Left ventricle myocardium inferior (tissue), 1 donor: ENCODE results near the gene CDK6. TPM values are rescaled to one million over a fixed set of nuclear protein-coding genes. Genes with fewer than 3 reads are reported as not detected.

Source experiments
- DNase-seq: peaks from one replicate; pipeline ENCODE4 v3.0.0-alpha.2; 2020
- H3K27ac ChIP-seq: fragments of 200-600 bp; replicated peaks from 2 replicates; pipeline ENCODE4 v1.8.0; 2021
- H3K27me3 ChIP-seq: fragments of 200-600 bp; 2 replicates; pipeline ENCODE4 v1.8.0; 2021; ENCODE audit warnings: low read depth
- H3K36me3 ChIP-seq: fragments of 200-600 bp; 2 replicates; pipeline ENCODE4 v1.8.0; 2021
- H3K4me1 ChIP-seq: fragments of 200-600 bp; 2 replicates; pipeline ENCODE4 v1.8.0; 2021
- H3K4me3 ChIP-seq: fragments of 200-600 bp; 2 replicates; pipeline ENCODE4 v1.8.0; 2021; ENCODE audit warnings: mild to moderate bottlenecking, moderate library complexity
- H3K9me3 ChIP-seq: fragments of 200-600 bp; replicated peaks from 2 replicates; pipeline ENCODE4 v1.8.0; 2021
- CTCF ChIP-seq: fragments of 200-600 bp; IDR thresholded peaks from 2 replicates; pipeline ENCODE4 v1.8.0; 2021; ENCODE audit warnings: antibody characterized with exemption, mild to moderate bottlenecking, borderline replicate concordance
- intact Hi-C: fragments of 100-400 bp; cut with micrococcal nuclease; formaldehyde crosslinking; loops from one replicate; pipeline ENCODE4 v1.11.0; 2022
- total RNA-seq: library from RNA; stranded (reverse); fragmentation: NEBNext Ultra II Directional; extraction: Animal tissue kit (Norgen Biotek cat#: 25700); gene quantifications from one replicate; pipeline ENCODE4 v1.2.1, GENCODE V29; 2021
- donor health status: DM: no; HTN: yes; CAD: no; lungs with severe emphysema.

CDK6 gene
- total RNA-seq, 1 donor from 2014 or later = 16.5 TPM

GRCh38 chr7:92735707-92736106 lies 100.7 kb downstream of the CDK6 start:
- Histone ChIP-seq H3K27me3 (no peaks in the 10 kb centered on the region), H3K4me3 (no peak overlapping the region), H3K36me3 (no peaks in the 10 kb centered on the region), H3K4me1 (peaks cover 39% of the 10 kb centered on the region), H3K27ac (no peak overlapping the region), H3K9me3 (no peaks in the 10 kb centered on the region)
- TF ChIP-seq CTCF = no peak
- intact Hi-C loops = no loop called here
- DNase-seq = no peak

GRCh38 chr7:92732316-92733036 lies 103.9 kb downstream of the CDK6 start:
- no peaks in the 10 kb centered on the region for H3K27me3 ChIP-seq
- H3K4me3 ChIP-seq = no peak overlapping the region
- no peaks in the 10 kb centered on the region for H3K9me3 ChIP-seq
- H3K27ac ChIP-seq = peak overlapping the region; percentile 56
- no peaks in the 10 kb centered on the region for H3K36me3 ChIP-seq
- DNase-seq = no peak
- peaks cover 27% of the 10 kb centered on the region for H3K4me1 ChIP-seq
- TF ChIP-seq CTCF = no peak
- intact Hi-C loops = no loop called here

- no peak overlapping the region for H3K4me3 ChIP-seq
- TF ChIP-seq CTCF = no peak
- peaks cover 27% of the 10 kb centered on the region for H3K4me1 ChIP-seq
- intact Hi-C loops = no loop called here
- no peak for DNase-seq
- H3K9me3 ChIP-seq = no peaks in the 10 kb centered on the region
- H3K27ac ChIP-seq = peak overlapping the region; percentile 56
- no peaks in the 10 kb centered on the region for H3K36me3 ChIP-seq
- H3K27me3 ChIP-seq = no peaks in the 10 kb centered on the region
Observed at GRCh38 chr7:92731335-92732063, 104.9 kb downstream of the CDK6 start.

GRCh38 chr7:92730808-92731207 lies 105.6 kb downstream of the CDK6 start:
- Histone ChIP-seq H3K9me3 (no peaks in the 10 kb centered on the region), H3K4me1 (peaks cover 33% of the 10 kb centered on the region), H3K27me3 (no peaks in the 10 kb centered on the region), H3K36me3 (no peaks in the 10 kb centered on the region), H3K27ac (no peak overlapping the region), H3K4me3 (no peak overlapping the region)
- TF ChIP-seq CTCF = no peak
- no peak for DNase-seq
- intact Hi-C loops = no loop called here

- peaks cover 9% of the 10 kb centered on the region for H3K36me3 ChIP-seq
- no peaks in the 10 kb centered on the region for H3K27me3 ChIP-seq
- H3K27ac ChIP-seq = no peak overlapping the region
- peaks cover 43% of the 10 kb centered on the region for H3K4me1 ChIP-seq
- no peak for TF ChIP-seq CTCF
- intact Hi-C loops = no loop called here
- no peaks in the 10 kb centered on the region for H3K9me3 ChIP-seq
- DNase-seq = no peak
- no peak overlapping the region for H3K4me3 ChIP-seq
Observed at GRCh38 chr7:92729751-92730150, 106.6 kb downstream of the CDK6 start.
